ENCODE results near the gene LSM6. TPM values are rescaled to one million over a fixed set of nuclear protein-coding genes. Genes with fewer than 3 reads are reported as not detected.

LSM6 gene
- 28.0 and 28.3 TPM in 2 replicates for total RNA-seq (2014; rRNA removed; shearing (Covaris generic))
- 21.1 and 49.7 TPM in 2 replicates for polyA plus RNA-seq (2015; cell fraction: cytosol; rRNA removed)
- polyA plus RNA-seq (2015; cell fraction: nucleus; rRNA removed), result 13.9 and 52.5 TPM in 2 replicates

DNA sequence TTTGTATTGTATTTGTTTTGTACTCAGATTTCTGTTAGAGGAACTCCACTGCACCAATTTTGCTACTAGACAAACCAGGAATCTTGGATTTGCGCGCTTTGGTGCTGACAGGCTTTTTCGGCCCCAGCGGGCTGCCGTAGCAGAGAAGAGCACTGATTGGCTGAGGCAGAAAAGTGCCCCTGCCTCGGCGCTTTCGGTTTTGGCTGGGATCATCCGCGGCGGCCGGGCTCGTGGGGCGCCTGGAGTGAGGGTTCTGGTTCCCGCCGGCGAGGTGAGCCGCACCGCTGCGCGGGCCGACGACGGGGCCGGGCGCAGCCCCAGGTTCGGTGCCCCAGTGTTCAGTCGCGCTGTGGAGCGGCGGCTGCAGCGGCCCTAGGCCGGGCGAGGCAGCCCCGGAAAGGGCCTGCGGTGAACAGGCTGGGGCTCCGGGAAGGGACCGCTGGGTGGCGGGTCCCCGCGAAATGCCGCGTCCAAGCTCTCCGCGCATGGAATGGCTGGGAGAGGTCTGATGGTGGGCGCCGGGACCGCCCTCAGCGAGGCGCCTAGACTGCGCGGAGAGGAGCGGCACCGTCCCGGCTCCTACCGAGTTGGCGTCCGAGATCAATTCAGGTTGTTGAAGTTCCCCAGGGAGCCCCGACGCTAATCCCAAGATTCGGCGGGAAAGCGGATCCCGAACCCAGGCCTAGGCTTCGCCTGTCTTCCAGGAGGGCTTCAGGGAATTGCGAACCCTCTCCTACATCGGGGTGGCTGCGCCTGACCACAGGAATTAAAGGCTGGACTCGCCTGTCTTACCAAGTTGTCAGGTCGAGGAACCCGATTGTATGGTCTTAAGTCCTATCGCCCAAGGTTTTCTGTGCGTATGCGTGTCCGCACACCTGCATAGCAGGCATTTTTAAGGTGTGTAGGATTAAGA is at the start of gene LSM6:
TSS of gene LSM6 (plus strand) at position 178 of the 913 bp plus-strand sequence. CDS start 7,204 bp downstream, outside the sequence.
- peak; percentile 83 for DNase-seq (ENCODE audit: low read depth, low spot score)
- in situ Hi-C loops (cut with HindIII; ENCODE audit: low pct_unique_long_range_greater_than_20kb, low sequenced_read_pairs), result no loop called here

DNA sequence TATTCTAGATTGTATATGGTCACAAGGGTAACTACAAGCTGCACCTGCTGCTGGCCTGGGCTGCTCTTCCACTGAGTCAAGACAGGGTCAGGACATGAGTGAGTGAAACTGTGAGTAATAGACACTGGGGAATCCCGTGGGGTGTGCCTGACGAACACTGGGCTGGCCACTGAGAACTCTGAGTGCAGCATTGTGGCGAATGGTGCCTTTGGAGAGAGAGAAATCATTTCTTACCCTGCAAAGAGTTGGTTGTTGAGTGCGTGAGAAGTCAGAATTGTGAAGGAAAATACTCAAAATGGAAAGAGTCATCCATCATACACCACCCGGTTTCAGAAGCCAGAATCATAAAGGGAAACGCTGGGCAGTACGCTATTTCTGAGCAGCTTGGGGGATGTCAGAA is 43.1 kb upstream of the LSM6 start:
- peak; percentile 1 for DNase-seq (ENCODE audit: low read depth, low spot score)
- in situ Hi-C loops (cut with HindIII; ENCODE audit: low pct_unique_long_range_greater_than_20kb, low sequenced_read_pairs), result no loop called here

DNA sequence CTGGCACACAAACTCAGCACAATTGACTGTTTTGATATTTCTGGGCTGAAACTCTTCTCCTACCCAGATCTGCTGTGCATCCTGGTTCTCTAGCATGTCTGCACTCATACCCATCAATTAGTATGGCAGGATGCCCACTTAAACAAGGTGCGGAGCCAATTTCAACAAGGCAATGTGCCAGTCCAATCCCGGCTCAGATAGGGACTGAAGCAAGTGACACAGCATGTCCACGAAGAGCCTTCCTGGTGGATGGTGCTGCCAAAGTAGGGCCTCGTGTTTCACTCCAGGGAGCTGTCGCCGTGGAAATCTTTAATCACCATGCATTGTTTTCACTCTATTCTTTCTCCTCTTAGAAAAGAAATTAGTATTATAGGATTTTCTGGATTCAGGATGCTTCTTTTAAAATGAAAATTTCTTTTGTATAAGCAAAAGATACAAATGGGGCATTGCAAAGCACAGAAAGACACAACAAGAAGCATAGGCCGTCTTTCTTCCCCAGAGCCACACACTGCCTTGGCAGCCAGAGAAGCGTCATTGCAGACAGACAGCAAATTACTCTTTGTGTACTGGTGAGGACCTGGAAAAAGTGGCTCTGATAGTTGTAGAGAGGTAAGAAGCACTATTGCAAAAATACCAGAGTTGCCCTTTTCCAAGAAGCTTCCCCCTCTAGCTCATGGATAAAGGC is 40.6 kb upstream of the LSM6 start:
- in situ Hi-C loops (cut with HindIII; ENCODE audit: low pct_unique_long_range_greater_than_20kb, low sequenced_read_pairs), result no loop called here

DNA sequence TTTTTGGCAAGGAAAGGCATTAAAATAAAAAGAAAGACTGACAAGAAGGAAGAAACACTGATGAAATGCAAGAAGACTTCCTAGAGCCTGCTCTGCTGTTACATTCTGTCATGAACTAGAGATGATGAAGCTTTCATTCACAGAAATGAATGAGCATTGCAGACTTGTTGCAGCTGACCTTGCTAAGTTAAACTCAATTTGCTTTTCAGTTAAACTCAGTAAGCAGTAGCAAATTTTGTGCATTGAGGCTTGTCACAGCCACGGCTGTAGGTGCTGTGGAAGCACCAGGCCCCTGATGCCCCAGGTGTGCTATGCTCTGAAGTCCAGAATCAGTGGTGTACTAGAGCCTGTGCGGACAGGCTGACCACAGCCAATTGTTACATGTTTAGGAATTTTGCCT is 39.6 kb upstream of the LSM6 start:
- in situ Hi-C loops (cut with HindIII; ENCODE audit: low pct_unique_long_range_greater_than_20kb, low sequenced_read_pairs), result no loop called here
- DNase-seq (ENCODE audit: low read depth, low spot score), result no peak

More for the DNA sequence above, 40.6 kb upstream of the LSM6 start:
- no peak for DNase-seq (ENCODE audit: low read depth, low spot score)

DNA sequence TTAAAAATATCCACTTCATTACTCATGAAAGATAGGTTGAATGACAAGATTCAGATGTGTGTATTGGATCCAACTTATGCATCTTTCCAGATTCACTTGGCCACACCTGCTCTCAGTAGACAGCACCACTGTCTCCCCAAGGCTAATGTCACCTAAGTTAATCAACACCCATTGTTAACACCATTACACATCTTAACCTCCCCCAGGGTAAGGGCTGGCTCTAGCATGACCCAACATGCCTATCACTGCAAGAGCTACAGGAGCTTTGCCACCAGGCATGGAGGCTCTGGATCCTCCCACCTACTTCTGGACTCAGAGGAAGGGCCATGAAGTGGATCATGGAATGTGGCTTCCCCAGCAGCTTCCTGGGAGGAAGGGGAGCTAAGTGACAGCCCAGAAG is 32.8 kb upstream of the LSM6 start:
- in situ Hi-C loops (cut with HindIII; ENCODE audit: low pct_unique_long_range_greater_than_20kb, low sequenced_read_pairs), result no loop called here
- no peak for DNase-seq (ENCODE audit: low read depth, low spot score)

DNA sequence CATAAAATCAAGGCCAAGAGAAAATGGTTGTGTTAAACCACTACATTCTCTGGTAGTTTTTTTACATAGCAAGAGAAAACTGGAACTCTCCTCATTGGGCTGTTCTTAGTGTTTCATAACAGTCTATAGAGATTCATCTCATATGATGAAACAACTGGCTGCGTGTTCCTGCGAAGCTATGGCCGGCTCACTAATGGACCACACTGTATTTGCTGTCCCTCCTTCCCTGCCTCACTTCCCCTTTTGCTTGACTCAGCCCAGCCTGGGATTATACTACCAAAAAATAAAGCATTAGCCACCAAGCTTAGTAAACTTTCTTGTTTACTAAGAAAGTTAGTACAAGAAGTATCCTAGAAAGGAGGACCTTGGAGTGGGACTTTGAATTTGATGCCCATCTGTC is 31.6 kb upstream of the LSM6 start:
- no peak for DNase-seq (ENCODE audit: low read depth, low spot score)
- in situ Hi-C loops (cut with HindIII; ENCODE audit: low pct_unique_long_range_greater_than_20kb, low sequenced_read_pairs), result no loop called here

DNA sequence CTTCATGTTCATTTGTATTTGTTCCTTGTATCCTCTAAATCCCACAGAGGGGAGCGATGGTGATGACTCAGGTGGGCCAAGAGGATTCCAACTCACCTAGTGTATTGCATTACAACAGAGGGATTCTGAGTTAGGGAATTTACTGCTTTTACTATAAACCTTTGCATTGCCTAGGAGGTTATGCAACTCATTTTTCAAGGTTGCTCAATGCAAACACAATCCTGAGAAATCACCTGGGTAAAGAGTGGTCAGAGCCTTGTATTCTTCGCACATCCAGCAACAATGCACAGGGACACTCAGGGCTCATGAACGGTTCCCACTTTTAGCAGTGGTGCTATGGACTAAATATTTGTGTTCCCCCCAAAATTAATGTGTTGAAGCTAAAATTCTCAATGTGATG is 28.6 kb upstream of the LSM6 start:
- no peak for DNase-seq (ENCODE audit: low read depth, low spot score)
- in situ Hi-C loops (cut with HindIII; ENCODE audit: low pct_unique_long_range_greater_than_20kb, low sequenced_read_pairs), result no loop called here

DNA sequence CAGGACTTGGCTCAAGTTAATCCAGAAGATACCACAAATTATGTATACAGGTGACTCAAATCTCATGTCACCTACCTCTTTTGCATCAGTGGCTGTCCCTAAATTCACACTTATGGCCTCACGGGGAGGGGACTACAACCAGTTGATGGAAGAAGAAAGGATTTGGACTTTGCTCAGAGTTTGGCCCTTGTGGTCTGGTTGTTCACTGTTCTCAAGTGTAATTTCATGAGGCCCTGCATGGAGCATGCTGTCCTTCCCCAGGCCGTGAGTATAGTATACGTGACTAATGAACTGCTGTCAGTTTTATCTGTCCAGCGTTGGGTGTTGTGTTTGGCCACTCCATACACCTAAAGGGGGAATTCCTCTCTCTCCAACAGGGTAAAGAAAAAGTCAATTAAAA is 27.5 kb upstream of the LSM6 start:
- no peak for DNase-seq (ENCODE audit: low read depth, low spot score)
- in situ Hi-C loops (cut with HindIII; ENCODE audit: low pct_unique_long_range_greater_than_20kb, low sequenced_read_pairs), result no loop called here

DNA sequence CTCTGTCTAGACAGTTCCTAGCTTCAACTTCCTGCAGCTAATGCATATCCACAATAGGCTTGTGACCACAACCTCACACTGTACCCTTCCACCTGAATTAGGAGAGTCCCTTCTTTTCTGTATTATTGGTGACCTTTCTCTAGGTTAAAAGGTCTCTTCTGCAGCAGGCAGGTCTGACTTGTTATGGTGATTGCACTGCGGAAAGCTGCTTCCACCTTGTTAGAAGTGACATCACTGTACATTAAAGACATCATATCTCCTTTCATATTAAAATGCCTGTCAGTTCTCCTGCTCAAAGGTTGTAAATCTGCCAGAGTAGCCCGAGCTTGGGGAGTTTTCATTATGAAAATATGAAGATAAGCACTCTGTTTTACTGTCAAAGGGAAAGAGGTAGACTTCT is 21.5 kb upstream of the LSM6 start:
- DNase-seq (ENCODE audit: low read depth, low spot score), result no peak
- in situ Hi-C loops (cut with HindIII; ENCODE audit: low pct_unique_long_range_greater_than_20kb, low sequenced_read_pairs), result no loop called here

DNA sequence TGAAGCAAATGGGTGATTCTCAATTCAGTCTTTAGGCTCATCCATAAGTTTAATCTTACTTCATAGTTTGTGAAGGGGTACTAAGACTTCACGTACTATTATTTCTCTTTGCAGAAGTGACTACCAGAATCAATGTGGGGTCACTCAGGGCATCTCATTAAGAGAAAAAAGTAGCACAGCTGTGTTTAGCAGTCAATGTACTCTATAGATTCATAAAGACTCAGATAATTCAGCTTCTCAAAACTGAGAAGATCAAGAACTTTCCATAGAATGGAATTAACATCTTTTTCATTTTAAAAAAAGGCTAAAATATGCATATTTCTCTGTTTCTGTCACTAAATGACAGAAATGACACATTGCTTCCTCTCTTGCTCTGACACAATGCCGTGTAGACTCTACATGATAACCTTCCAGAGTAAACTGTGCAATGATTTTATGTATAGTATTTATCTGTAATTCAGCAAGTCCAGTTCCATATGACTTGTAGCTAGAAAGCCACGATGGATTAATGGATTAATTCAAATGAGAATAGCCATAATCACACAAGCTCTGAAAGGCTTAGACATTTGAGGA is 20.3 kb upstream of the LSM6 start:
- in situ Hi-C loops (cut with HindIII; ENCODE audit: low pct_unique_long_range_greater_than_20kb, low sequenced_read_pairs), result no loop called here

DNA sequence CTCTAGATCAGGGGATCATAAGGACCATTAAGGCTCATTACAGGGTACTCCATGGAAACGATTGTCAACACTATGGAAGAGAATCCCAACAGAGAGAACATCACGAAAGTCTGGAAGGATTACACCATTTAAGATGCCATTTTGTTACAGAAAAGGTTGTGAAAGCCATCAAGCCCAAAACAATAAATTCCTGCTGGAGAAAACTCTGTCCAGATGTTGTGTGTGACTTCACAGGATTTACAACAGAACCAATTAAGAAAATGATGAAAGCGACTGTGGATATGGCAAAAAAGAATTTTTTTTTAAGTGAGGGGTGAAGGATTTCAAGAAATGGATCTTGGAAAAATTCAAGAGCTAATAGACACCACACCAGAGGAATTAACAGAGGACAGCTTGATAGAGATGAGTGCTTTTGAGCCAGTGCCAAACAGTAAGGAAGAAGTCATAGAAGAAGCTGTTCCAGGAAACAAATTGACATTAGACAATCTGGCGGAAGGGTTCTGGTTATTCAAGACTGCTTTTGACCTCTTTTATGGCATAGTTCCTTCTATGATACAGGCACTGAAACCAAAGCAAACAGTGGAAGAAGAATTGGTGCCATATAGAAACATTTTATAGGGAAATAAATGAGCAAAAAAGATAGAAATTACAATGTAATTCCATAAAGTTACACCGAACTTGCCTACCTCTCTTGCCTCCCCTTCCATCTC is 17.3 kb upstream of the LSM6 start:
- no peak for DNase-seq (ENCODE audit: low read depth, low spot score)
- in situ Hi-C loops (cut with HindIII; ENCODE audit: low pct_unique_long_range_greater_than_20kb, low sequenced_read_pairs), result no loop called here

More for the DNA sequence above, 20.3 kb upstream of the LSM6 start:
- no peak for DNase-seq (ENCODE audit: low read depth, low spot score)

DNA sequence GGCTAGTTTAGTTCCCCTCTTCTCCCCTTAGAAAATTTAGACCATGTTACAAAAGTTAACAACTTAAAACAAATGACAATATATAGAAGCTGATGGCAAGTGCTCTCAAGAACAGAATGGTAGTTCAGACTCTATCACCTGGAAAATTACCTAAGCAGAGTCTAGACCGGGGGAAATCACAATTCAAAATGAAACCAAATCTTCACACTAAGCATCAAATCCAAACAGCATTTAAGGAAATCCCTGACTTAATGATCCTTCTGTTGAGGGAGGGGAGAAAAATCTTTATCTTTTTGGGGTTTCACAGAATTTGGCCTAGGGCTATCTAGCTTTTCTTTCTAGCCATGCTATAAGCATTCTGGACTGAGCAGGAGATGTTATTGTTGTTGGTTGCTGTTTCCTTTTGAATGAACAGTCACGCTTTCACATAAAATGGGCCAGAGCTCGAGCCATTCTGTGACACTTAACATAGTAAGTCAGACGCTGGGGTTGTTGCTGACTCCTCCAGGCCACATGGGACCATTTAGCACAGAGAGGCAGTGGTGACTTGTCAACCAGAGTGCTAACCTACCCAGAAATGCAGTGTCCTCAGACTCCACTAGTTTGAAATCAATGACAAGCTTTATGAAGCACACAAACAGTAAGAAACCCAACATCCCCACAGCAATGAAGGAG is 16.0 kb upstream of the LSM6 start:
- no peak for DNase-seq (ENCODE audit: low read depth, low spot score)
- in situ Hi-C loops (cut with HindIII; ENCODE audit: low pct_unique_long_range_greater_than_20kb, low sequenced_read_pairs), result no loop called here

DNA sequence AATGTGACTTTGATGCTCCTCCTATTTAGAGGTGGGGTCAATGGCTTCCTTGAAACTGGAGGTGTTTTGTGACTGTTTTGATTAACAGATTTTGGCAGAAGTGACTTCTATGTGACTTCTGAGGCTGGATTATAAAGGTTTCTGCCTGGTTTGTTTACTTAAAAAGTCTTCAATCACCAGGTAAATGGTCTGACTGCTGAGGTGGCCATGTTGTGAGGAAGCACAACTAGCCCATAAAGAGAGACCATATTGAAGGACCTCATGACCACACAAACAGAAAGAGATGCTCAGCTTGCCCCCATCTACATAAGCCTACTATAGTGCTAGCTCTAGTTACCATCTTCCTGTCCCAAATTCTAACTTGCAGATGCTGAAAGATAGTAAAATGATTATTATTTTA is 14.3 kb upstream of the LSM6 start:
- no peak for DNase-seq (ENCODE audit: low read depth, low spot score)

DNA sequence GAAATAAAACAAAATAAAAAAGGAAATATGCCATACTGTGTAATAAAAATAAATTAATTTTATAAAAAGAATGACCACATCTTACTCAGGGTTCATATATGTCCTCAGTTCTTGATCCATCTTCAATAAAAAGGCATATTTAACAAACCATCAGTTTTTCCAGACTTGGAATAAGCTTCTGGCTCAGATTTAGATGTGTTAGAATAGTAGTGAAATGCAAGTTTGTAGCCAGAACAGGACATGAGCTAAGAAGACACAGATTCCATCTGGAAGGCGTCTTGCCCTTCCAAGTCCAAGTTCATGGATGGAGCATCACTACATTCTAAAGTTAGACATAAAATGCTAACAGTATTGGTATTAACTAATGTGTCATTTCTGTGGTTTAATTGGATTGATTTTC is 10.3 kb upstream of the LSM6 start:
- no peak for DNase-seq (ENCODE audit: low read depth, low spot score)
- in situ Hi-C loops (cut with HindIII; ENCODE audit: low pct_unique_long_range_greater_than_20kb, low sequenced_read_pairs), result no loop called here

More for the DNA sequence above, 14.3 kb upstream of the LSM6 start:
- in situ Hi-C loops (cut with HindIII; ENCODE audit: low pct_unique_long_range_greater_than_20kb, low sequenced_read_pairs), result no loop called here

DNA sequence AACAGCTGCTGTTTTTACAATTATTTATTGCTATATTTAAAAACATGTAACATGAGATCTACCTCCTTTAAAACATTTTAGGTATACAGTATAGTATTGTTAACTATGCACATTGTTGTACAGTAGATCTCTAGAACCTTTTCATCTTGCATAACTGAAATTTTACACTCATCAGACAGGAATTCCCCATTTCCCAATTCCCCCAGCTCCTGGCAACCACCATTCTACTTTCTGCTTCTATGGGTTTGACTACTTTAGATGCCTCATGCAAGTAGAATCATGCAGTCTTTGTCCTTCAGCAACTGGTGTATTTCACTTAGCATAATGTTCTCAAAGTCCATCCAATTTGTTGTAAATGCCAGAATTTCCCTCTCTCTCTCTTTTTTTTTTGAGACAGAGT is 9.7 kb upstream of the LSM6 start:
- in situ Hi-C loops (cut with HindIII; ENCODE audit: low pct_unique_long_range_greater_than_20kb, low sequenced_read_pairs), result no loop called here
- DNase-seq (ENCODE audit: low read depth, low spot score), result no peak

DNA sequence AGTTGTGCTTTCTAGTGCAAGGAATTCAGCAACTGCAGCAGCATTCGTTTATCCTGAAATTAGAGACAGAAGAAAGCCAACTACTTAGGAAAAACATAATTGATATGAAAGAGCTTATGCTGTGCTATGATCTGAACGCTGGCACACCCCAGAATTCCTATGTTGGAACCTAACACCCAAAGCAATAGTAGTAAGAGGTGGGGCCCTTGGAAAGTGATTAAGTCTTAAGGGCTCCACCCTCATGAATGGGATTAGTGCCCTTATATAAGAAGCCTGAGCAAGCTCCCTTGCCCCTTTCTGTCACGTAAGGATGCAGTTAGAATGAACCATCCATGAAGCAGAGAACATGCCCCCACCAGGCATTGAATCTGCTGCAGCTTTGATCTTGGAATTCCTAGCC is 5.4 kb upstream of the LSM6 start:
- DNase-seq (ENCODE audit: low read depth, low spot score), result no peak
- in situ Hi-C loops (cut with HindIII; ENCODE audit: low pct_unique_long_range_greater_than_20kb, low sequenced_read_pairs), result no loop called here

DNA sequence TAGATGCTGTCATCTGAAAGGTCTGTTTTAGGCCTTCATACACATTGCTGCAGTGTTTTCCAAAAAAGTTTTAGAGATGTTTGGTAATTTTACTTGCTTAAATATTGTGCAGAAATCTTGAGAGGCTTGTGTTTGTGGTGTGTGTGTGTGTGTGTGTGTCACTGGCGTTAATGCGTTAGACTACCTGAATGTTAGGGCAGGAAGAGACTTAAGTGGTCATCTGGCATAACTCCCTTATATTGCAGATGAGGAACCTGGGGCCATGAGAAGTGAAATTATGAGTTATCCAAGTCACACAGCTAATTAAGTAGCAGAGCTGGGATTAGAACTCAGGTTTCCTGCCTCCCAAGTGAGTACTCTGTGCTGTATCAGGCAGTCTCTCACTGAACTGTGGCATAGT is 1.4 kb downstream of the LSM6 start:
- no peak for DNase-seq (ENCODE audit: low read depth, low spot score)
- in situ Hi-C loops (cut with HindIII; ENCODE audit: low pct_unique_long_range_greater_than_20kb, low sequenced_read_pairs), result no loop called here
